HCEC 1CT (cell line): ENCODE data around the gene INPPL1.
A peak's percentile ranks its signal among the peaks of the same experiment; 100 is the strongest.
"Not testable (repeated sequence)": the region's sequence is repeated elsewhere in the genome, so short reads cannot be mapped to it uniquely, and the experiment has no call there.

ENCODE experiments used
- DNase-seq: peaks from one replicate; pipeline ENCODE4 v3.0.0-alpha.2; 2017

The INPPL1 gene

GRCh38 chr11:72247584-72247983 lies 23.0 kb downstream of the INPPL1 start:
- DNase-seq, result no peak

- DNase-seq, result no peak
Observed at GRCh38 chr11:72249961-72250360, 25.4 kb downstream of the INPPL1 start.

- DNase-seq, result no peak
Observed at GRCh38 chr11:72250661-72251464, 26.3 kb downstream of the INPPL1 start.

GRCh38 chr11:72251614-72252013 lies 27.0 kb downstream of the INPPL1 start:
- no peak for DNase-seq

- no peak for DNase-seq
Observed at GRCh38 chr11:72253392-72253791, 28.8 kb downstream of the INPPL1 start.

GRCh38 chr11:72254299-72254993 lies 29.9 kb downstream of the INPPL1 start:
- DNase-seq, result no peak

DNA sequence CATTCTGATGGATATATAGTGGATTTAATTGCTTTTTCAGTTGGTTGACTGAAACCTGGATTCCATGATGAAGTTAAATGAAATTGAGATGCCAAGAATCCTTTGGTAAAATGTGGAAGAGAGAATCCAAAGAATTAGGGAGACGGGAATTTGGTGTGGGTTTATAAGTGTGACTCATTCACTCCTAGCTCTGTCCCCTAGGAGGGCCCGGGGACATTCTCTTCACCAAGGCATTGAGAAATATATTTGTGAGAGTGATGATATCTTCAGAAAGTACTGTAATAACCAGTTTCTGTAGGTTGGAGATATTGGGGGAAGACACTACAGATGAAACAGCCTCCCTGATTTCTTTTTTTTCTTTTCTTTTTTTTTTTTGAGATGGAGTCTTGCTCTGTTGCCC lies 33.0 kb downstream of the INPPL1 start:
- DNase-seq, result no peak

DNA sequence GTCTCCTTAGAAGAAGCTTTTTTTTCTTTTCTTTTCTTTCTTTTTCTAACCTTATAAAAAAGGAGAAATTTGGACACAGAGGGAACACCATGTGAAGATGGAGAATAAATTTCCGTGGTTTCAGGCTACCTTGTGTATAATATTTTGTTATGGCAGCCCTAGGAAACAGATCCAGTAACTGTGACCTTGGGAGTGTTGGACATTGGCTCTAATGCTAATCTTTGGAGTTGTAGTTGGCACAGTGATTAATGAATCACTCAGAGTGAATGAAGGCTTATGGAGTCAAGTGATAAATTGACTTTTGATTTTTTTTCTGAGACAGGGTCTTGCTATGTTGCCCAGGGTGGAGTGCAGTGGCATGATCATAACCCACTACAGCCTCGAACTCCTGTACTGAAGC lies 34.9 kb downstream of the INPPL1 start:
- no peak for DNase-seq

GRCh38 chr11:72260574-72260973 lies 36.0 kb downstream of the INPPL1 start:
- no peak for DNase-seq

DNA sequence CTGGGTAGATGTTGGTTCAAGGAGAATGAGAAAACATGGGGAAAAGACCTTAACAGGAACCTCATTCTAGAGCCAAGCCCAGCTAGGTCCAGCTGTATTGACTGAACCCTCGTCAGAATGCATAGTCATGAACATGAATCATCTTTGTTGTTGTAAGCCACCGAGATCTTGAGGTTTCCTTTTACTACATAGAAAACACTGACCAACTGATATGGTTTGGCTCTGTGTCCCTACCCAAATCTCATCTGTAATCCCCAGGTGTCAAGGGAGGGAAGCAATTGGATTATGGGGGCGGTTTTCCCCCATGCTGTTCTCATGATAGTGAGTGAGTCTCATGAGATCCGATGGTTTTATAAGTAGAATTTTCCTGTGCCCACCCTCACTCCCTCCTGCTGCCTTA lies 38.8 kb downstream of the INPPL1 start:
- DNase-seq, result peak; percentile 60

DNA sequence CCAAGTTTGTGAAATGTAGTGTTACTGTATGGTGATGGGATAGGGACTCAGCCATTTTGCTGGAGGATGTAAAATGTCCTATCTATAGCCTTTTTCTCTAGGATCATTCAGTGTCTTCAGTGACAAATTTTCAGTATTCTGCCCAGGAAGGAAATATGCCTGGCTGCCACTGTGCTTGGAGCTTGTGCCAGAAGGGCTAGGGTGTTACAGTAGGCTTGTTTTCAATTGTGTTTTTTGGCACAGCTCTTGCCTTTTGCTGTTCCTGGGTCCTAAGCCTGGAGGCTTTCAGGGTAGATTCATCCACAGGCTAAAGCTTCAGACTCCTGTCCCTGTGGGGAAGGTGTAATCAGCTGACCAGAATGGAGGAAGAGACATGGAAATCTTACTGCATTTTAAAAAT lies 41.4 kb downstream of the INPPL1 start:
- no peak for DNase-seq

DNA sequence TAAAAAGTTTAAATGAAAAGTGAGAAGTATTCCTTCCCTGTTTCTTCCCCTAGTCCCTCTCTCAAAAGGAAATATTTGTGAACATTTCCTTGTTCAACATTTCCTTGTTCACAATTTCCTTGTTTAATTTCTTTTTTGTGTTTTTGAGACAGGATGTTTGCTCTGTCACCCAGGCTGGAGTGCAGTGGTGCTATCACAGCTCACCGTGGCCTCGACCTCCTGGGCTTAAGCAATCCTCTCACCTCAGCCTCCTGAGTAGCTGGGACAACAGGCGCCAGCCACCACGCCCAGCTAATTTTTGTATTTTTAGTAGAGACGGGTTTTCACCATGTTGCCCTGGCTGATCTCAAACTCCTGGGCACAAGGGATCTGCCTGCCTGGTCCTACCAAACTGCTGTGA lies 42.4 kb downstream of the INPPL1 start:
- not testable (repeated sequence) for DNase-seq

- no peak for DNase-seq
Observed at GRCh38 chr11:72267956-72268617, 43.5 kb downstream of the INPPL1 start.

GRCh38 chr11:72271980-72272379 lies 47.4 kb downstream of the INPPL1 start:
- DNase-seq, result no peak

DNA sequence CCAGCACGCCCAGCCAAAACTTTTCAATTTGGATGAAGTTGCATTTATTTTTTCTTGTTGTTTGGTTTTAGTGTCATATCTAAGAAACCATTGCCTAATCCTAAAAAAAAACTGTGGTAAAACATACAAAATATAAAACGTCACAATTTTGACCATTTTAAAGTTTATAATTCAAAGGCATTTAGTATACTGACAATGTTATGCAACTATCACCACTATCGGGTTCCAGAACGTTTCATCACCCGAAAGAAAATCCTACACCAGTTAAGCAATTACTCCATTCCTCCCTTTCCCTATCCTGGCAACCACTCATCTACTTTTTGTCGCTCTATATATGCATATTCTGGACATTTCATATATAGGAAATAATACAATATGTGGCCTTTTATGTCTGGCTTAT lies 49.9 kb downstream of the INPPL1 start:
- DNase-seq, result no peak

- DNase-seq, result peak; percentile 71
Observed at GRCh38 chr11:72278905-72279304, 54.3 kb downstream of the INPPL1 start.

DNA sequence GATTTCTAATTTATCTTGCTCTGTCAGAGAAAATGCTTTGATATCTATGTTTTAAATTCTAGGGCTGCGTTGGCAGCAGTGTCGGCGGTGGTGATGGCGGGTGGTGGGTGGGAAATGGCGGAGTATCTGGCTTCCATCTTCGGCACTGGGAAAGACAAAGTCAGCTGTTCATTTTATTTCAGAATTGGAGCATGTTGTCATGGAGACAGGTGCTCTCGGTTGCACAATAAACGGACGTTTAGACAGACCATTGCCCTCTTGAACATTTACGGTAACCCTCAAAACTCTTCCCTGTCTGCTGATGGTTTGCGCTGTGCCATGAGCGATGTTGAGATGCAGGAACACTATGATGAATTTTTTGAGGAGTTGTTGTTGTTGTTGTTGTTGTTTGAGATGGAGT lies 55.5 kb downstream of the INPPL1 start:
- DNase-seq, result no peak

DNA sequence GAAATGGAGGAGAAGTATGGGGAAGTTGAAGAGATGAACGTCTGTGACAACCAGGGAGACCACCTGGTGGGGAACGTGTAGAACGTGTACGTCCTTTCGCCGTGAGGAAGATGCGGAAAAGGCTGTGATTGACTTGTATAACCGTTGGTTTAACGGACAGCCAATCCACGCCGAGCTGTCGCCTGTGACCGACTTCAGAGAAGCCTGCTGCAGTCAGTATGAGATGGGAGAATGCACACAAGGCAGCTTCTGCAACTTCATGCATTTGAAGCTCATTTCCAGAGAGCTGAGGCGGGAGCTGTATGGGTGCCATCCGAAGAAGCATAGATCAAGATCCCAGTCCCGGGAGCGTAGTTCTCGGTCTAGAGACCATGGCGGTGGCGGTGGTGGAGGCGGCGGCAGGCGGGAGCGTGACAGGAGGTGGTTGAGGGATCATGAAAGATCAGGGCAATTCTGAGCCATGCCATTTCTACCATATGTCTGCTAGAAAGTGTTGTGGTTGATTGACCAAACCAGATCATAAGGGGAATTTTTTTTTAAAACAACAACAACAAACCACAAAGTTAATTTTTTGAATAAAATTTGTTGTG lies 56.3 kb downstream of the INPPL1 start:
- no peak for DNase-seq

GRCh38 chr11:72283947-72284346 lies 59.4 kb downstream of the INPPL1 start:
- DNase-seq, result no peak

DNA sequence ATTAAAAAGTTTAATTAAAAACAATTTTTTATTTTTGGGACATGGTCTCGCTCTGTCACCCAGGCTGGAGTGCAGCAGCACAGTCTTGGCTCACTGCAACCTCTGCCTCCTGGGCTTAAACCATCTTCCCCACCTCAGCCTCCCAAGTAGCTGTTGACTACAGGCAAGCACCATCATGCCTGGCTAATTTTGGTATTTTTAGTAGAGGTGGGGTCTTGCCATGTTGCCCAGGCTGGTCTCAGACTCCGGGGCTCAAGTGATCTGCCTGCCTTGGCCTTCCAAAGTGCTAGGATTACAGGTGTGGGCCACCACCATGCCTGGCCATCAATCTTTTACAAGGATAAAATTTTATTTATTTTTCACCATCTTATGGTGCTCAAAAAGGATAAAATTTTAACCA lies 62.7 kb downstream of the INPPL1 start:
- DNase-seq, result no peak
